ENCODE measurements around the gene ETFBKMT. TPM values are rescaled to one million over a fixed set of nuclear protein-coding genes. Genes with fewer than 3 reads are reported as not detected.
"Not testable (repeated sequence)": the region's sequence is repeated elsewhere in the genome, so short reads cannot be mapped to it uniquely, and the experiment has no call there.

Gene ETFBKMT
- total RNA-seq, 1 experiment from 2014 or later, result 3.3 TPM

DNA sequence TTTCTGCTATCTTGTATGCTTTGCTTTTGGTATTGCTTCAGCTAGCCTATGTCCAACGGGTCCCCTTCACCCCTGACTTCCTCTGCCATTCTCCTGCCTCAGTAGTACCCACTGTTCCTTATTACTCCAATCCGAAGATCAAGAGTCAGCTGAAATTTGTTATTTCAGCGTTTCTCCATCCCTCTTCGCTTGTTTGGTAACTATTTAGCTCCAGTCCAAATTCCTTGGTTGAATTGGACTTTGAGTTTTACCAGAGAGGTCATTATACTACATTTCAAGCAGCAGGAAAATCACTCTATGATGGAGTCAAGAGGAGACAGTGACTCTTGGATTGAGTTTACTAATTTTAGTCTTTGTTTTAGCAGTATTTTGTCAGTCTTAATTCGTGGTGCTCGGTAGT is 4.5 kb downstream of the ETFBKMT start:
- Mint-ChIP-seq H3K27ac (ENCODE audit: low read depth, unreplicated experiment) (no peak overlapping the region), H3K9me3 (ENCODE audit: unreplicated experiment) (no peaks in the 10 kb centered on the region), H3K27me3 (ENCODE audit: insufficient read depth, unreplicated experiment) (no peaks in the 10 kb centered on the region), H3K4me1 (ENCODE audit: insufficient read depth, unreplicated experiment) (no peaks in the 10 kb centered on the region), H3K4me3 (ENCODE audit: unreplicated experiment) (no peak overlapping the region), H3K36me3 (ENCODE audit: insufficient read depth, unreplicated experiment) (peaks cover 6% of the 10 kb centered on the region)
- ChIA-PET CTCF (interaction anchor here (0.7 kb wide), 1 partner anchor 845 kb away, joined by 5 read pairs; no protein-coding TSS in a partner anchor), POLR2A (interaction anchor here (1.0 kb wide), 1 partner anchor 12 kb away, joined by 3 read pairs; no protein-coding TSS in a partner anchor)
- TF ChIP-seq, protein P1, sequence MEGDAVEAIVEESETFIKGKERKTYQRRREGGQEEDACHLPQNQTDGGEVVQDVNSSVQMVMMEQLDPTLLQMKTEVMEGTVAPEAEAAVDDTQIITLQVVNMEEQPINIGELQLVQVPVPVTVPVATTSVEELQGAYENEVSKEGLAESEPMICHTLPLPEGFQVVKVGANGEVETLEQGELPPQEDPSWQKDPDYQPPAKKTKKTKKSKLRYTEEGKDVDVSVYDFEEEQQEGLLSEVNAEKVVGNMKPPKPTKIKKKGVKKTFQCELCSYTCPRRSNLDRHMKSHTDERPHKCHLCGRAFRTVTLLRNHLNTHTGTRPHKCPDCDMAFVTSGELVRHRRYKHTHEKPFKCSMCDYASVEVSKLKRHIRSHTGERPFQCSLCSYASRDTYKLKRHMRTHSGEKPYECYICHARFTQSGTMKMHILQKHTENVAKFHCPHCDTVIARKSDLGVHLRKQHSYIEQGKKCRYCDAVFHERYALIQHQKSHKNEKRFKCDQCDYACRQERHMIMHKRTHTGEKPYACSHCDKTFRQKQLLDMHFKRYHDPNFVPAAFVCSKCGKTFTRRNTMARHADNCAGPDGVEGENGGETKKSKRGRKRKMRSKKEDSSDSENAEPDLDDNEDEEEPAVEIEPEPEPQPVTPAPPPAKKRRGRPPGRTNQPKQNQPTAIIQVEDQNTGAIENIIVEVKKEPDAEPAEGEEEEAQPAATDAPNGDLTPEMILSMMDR (IDR thresholded peaks at IDR 0.05; ENCODE audit: unreplicated experiment), result no peak
- BruUV-seq (replicated peaks), result no TSS peak
- DNase-seq (ENCODE audit: unreplicated experiment), result no peak
- intact Hi-C loops (cut with micrococcal nuclease), result no loop called here

DNA sequence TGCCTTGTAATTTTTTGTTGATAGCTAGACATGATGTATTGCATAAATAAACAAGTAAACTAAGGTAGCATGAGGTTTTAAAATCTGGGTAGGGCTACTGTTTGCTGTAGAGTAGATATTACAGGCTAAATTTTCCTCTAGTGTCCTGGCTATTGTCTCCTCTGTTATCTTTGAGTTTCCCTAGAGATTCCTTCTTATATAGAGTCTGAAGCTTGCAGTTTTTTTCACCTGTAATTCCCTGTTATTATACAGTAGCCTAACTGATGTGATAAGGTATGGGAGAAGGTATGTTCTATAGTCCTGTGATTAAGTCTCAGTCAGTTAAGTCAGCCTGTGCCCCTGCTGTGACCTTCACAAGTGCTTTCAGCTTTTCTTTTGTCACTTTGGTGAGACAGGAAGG is 9.5 kb downstream of the ETFBKMT start:
- no TSS peak for BruUV-seq (replicated peaks)
- H3K4me1 Mint-ChIP-seq (ENCODE audit: insufficient read depth, unreplicated experiment), result no peaks in the 10 kb centered on the region
- H3K27me3 Mint-ChIP-seq (ENCODE audit: insufficient read depth, unreplicated experiment), result no peaks in the 10 kb centered on the region
- DNase-seq (ENCODE audit: unreplicated experiment), result no peak
- H3K4me3 Mint-ChIP-seq (ENCODE audit: unreplicated experiment), result no peak overlapping the region
- no peaks in the 10 kb centered on the region for H3K36me3 Mint-ChIP-seq (ENCODE audit: insufficient read depth, unreplicated experiment)
- intact Hi-C loops (cut with micrococcal nuclease), result no loop called here
- ChIA-PET CTCF (interaction anchor here (0.6 to 1.9 kb wide), 7 partner anchors 13 to 963 kb away, joined by 3 to 7 read pairs (median 3); a partner anchor contains a TSS), POLR2A (interaction anchor here (1.0 to 2.7 kb wide), 2 partner anchors 10 to 15 kb away, joined by 3 to 10 read pairs; partner anchors contain the start of gene ETFBKMT)
- TF ChIP-seq, protein P1 (IDR thresholded peaks at IDR 0.05; ENCODE audit: unreplicated experiment), result no peak
- H3K27ac Mint-ChIP-seq (ENCODE audit: low read depth, unreplicated experiment), result no peak overlapping the region
- H3K9me3 Mint-ChIP-seq (ENCODE audit: unreplicated experiment), result no peaks in the 10 kb centered on the region

DNA sequence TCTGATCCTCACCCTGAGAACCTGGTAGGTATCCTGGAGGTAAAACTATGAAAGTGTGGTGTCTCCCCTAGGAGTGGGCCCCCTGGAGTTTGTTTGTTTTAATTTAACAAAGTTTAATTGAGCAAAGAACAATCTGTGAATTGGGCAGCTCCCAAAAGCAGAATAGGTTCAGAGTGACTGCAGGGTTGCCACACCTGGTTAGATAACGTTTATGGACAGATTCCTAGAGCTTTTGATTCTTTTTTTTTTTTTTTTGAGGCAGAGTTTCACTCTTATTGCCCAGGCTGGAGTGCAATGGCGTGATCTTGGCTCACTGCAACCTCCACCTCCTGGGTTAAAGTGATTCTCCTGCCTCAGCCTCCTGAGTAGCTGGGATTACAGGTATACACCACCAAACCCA is 10.1 kb downstream of the ETFBKMT start:
- H3K4me1 Mint-ChIP-seq (ENCODE audit: insufficient read depth, unreplicated experiment); DNase-seq (ENCODE audit: unreplicated experiment); H3K27ac Mint-ChIP-seq (ENCODE audit: low read depth, unreplicated experiment); H3K36me3 Mint-ChIP-seq (ENCODE audit: insufficient read depth, unreplicated experiment); BruUV-seq (replicated peaks); intact Hi-C loops (cut with micrococcal nuclease); H3K4me3 Mint-ChIP-seq (ENCODE audit: unreplicated experiment); H3K27me3 Mint-ChIP-seq (ENCODE audit: insufficient read depth, unreplicated experiment); H3K9me3 Mint-ChIP-seq (ENCODE audit: unreplicated experiment): not testable (repeated sequence)
- ChIA-PET CTCF (interaction anchor here (0.6 to 1.9 kb wide), 7 partner anchors 12 to 643 kb away, joined by 3 to 7 read pairs (median 3); no protein-coding TSS in a partner anchor), POLR2A (interaction anchor here (2.7 kb wide), 1 partner anchor 10 kb away, joined by 10 read pairs; the partner anchor contains the start of gene ETFBKMT)

DNA sequence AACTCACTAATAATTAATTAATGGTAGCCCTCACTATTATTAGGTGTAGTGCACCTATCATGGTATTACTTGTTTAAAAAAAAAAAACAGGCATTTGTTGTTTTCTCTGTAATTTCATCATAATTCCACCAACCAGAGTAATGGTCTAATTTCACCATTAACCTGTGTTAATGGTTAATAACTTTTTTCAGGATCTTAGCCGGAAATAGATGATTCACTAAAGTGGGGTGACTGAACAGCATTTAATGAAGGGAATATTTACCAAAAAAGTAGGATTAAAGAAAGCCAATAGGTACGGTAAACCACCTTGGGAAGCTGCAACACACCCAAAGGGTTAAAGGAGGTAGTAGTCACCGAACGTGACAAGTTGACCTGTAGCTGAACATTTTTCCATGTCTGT is 13.0 kb downstream of the ETFBKMT start:
- CTCF ChIA-PET, result interaction anchor here (0.5 to 1.2 kb wide), 4 partner anchors 9 to 564 kb away, joined by 3 to 6 read pairs (median 4); no protein-coding TSS in a partner anchor
- H3K36me3 Mint-ChIP-seq (ENCODE audit: insufficient read depth, unreplicated experiment), result no peaks in the 10 kb centered on the region

More for the DNA sequence above, 13.0 kb downstream of the ETFBKMT start:
- Mint-ChIP-seq H3K9me3 (ENCODE audit: unreplicated experiment) (no peaks in the 10 kb centered on the region), H3K27ac (ENCODE audit: low read depth, unreplicated experiment) (no peak overlapping the region), H3K4me1 (ENCODE audit: insufficient read depth, unreplicated experiment) (no peaks in the 10 kb centered on the region), H3K4me3 (ENCODE audit: unreplicated experiment) (no peak overlapping the region), H3K27me3 (ENCODE audit: insufficient read depth, unreplicated experiment) (no peaks in the 10 kb centered on the region)
- BruUV-seq (replicated peaks), result no TSS peak
- POLR2A ChIA-PET, result no interaction called here
- DNase-seq (ENCODE audit: unreplicated experiment), result no peak
- intact Hi-C loops (cut with micrococcal nuclease), result no loop called here
- TF ChIP-seq, protein P1 (IDR thresholded peaks at IDR 0.05; ENCODE audit: unreplicated experiment), result no peak

Data from MCF 10A (cell line).